Measurements from ENCODE around the gene COL26A1.

DNA sequence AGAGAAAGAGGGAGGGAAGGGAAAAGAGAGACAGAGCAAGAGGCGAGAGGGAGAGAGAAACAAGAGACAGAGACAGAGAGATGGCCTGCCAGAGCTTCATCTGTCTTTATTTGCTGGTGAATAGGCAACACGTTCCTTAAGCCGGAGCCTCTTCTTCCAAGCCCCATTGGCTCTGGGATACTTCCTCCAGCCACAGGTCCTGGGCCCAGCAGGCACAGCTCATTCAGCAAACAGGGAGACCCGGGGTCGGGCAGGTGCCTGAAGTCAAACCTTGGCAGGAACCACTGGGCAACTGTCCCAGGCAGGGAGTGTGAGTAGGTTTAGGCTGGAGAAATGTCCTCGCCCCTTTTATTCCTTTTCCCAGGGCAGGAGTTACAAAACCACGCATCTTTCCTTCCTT is 198.2 kb downstream of the COL26A1 start:
- TF ChIP-seq, protein P1, sequence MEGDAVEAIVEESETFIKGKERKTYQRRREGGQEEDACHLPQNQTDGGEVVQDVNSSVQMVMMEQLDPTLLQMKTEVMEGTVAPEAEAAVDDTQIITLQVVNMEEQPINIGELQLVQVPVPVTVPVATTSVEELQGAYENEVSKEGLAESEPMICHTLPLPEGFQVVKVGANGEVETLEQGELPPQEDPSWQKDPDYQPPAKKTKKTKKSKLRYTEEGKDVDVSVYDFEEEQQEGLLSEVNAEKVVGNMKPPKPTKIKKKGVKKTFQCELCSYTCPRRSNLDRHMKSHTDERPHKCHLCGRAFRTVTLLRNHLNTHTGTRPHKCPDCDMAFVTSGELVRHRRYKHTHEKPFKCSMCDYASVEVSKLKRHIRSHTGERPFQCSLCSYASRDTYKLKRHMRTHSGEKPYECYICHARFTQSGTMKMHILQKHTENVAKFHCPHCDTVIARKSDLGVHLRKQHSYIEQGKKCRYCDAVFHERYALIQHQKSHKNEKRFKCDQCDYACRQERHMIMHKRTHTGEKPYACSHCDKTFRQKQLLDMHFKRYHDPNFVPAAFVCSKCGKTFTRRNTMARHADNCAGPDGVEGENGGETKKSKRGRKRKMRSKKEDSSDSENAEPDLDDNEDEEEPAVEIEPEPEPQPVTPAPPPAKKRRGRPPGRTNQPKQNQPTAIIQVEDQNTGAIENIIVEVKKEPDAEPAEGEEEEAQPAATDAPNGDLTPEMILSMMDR (IDR thresholded peaks at IDR 0.05; ENCODE audit: poor library complexity) = no peak
- TF ChIP-seq EZH2 (IDR thresholded peaks at IDR 0.05; ENCODE audit: borderline replicate concordance) (no peak), EZH2phosphoT487 (IDR thresholded peaks at IDR 0.05; ENCODE audit: low read depth, severe bottlenecking, unreplicated experiment) (no peak)
